ENCODE measurements around the gene AKAP6. TPM values are rescaled to one million over a fixed set of nuclear protein-coding genes. Genes with fewer than 3 reads are reported as not detected.

AKAP6 gene
- total RNA-seq, 1 experiment from 2014 or later, result 1.9 TPM

DNA sequence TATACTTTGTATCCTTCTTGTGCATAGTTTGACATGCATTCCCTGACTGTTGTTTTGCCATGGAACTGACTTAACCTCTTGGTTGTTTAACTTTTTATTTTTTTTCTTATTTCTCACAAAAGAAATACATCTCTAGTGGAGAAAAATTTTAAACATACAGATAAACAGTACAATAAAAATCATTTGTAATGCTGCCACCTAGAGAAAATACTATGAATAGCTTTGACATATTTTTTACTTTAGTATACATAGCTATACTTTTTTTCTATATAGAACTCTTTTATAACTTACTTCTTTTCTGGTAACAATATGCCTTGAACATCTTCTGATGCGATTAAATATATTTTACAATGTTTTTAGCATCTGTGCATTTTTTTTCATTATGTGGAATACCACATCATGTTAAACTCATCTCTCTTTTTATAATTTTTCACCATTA, 184.5 kb downstream of the AKAP6 start:
- no peaks in the 10 kb centered on the region for H3K36me3 ChIP-seq (ENCODE audit: control insufficient read depth in 1 of 2, insufficient read depth in 2 of 2, low read length in 2 of 2)
- H3K9me2 ChIP-seq (ENCODE audit: insufficient read depth), result no peaks in the 10 kb centered on the region
- ChIA-PET RAD21 (ENCODE audit: low non-redundant PET in 1 of 2, low total read pairs in 2 of 2, uncharacterized antibody in 2 of 2, unreplicated experiment in 2 of 2) (interaction anchor here in 1 of 2 experiments (1.0 kb wide), 1 partner anchor 259 kb away, joined by 3 read pairs; no protein-coding TSS in a partner anchor), POLR2A (no interaction called here), CTCF (interaction anchor here (0.7 to 2.6 kb wide), 14 partner anchors 11 to 263 kb away, joined by 3 to 23 read pairs (median 3); no protein-coding TSS in a partner anchor)
- no peaks in the 10 kb centered on the region for H3K27me3 ChIP-seq (ENCODE audit: insufficient read depth, low read length)
- no peaks in the 10 kb centered on the region for H3K9me3 ChIP-seq (ENCODE audit: control insufficient read depth in 1 of 2, insufficient read depth in 1 of 2, low read depth in 1 of 2, low read length in 2 of 2)
- no peaks in the 10 kb centered on the region for H3K79me2 ChIP-seq (ENCODE audit: insufficient read depth, low read length)
- no peak overlapping the region for H3K9ac ChIP-seq (ENCODE audit: low read length)
- intact Hi-C loops (cut with micrococcal nuclease), result no loop called here
- H3K4me2 ChIP-seq (ENCODE audit: low read length), result peak overlapping the region; percentile 5; the same call in 1 of the 2 replicates
- peak; percentile 53; the same call in 1 of the 2 replicates for ATAC-seq
- no TSS peak for BruUV-seq (replicated peaks)
- TF ChIP-seq ELF1 (IDR thresholded peaks at IDR 0.05; ENCODE audit: borderline replicate concordance, low read depth) (no peak), RAD21 (IDR thresholded peaks at IDR 0.05; ENCODE audit: low read depth) (peak; percentile 31; the same call in 1 of the 2 replicates), TCF7L2 (IDR thresholded peaks at IDR 0.05; ENCODE audit: borderline replicate concordance, extremely low read depth, insufficient read depth, insufficient read length) (no peak), YY1 (IDR thresholded peaks at IDR 0.05; ENCODE audit: extremely low read depth, insufficient replicate concordance, low read depth, low read length) (no peak)
- TF ChIP-seq, protein P1, sequence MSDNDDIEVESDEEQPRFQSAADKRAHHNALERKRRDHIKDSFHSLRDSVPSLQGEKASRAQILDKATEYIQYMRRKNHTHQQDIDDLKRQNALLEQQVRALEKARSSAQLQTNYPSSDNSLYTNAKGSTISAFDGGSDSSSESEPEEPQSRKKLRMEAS (IDR thresholded peaks at IDR 0.05), result no peak
- TF ChIP-seq, protein P2, sequence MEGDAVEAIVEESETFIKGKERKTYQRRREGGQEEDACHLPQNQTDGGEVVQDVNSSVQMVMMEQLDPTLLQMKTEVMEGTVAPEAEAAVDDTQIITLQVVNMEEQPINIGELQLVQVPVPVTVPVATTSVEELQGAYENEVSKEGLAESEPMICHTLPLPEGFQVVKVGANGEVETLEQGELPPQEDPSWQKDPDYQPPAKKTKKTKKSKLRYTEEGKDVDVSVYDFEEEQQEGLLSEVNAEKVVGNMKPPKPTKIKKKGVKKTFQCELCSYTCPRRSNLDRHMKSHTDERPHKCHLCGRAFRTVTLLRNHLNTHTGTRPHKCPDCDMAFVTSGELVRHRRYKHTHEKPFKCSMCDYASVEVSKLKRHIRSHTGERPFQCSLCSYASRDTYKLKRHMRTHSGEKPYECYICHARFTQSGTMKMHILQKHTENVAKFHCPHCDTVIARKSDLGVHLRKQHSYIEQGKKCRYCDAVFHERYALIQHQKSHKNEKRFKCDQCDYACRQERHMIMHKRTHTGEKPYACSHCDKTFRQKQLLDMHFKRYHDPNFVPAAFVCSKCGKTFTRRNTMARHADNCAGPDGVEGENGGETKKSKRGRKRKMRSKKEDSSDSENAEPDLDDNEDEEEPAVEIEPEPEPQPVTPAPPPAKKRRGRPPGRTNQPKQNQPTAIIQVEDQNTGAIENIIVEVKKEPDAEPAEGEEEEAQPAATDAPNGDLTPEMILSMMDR (IDR thresholded peaks at IDR 0.05 in 2 of 3, conservative IDR thresholded peaks at IDR 0.05 in 1 of 3; ENCODE audit: borderline replicate concordance in 1 of 3, insufficient read depth in 1 of 3, low read depth in 2 of 3, low read length in 2 of 3), result peak; percentile 7 to 51 (median 19); a peak in 3 of 6 replicates
- no peak overlapping the region for H2AFZ ChIP-seq (ENCODE audit: low read depth, low read length, poor library complexity, severe bottlenecking)
- no peaks in the 10 kb centered on the region for H4K20me1 ChIP-seq (ENCODE audit: insufficient read depth)
- peaks cover 4 to 6% of the 10 kb centered on the region in 2 experiments; a peak in 3 of 4 replicates for H3K4me1 ChIP-seq (ENCODE audit: control insufficient read depth in 1 of 2, insufficient read depth in 2 of 2, low read length in 2 of 2)
- H3K27ac ChIP-seq (ENCODE audit: low read depth, low read length), result no peak overlapping the region
- no peak overlapping the region for H3K4me3 ChIP-seq (replicated peaks in 1 of 2; ENCODE audit: low read depth in 1 of 2, low read length in 2 of 2)
- DNase-seq (ENCODE audit: low read depth, low spot score), result no peak
